Fibroblast of skin of right quadriceps (primary cell): ENCODE measurements around the gene MS4A4A.
A peak's percentile ranks its signal among the peaks of the same experiment; 100 is the strongest.

ENCODE experiments used
- DNase-seq: peaks from one replicate; pipeline ENCODE4 v3.0.0-alpha.2; 2013

Gene MS4A4A

DNA sequence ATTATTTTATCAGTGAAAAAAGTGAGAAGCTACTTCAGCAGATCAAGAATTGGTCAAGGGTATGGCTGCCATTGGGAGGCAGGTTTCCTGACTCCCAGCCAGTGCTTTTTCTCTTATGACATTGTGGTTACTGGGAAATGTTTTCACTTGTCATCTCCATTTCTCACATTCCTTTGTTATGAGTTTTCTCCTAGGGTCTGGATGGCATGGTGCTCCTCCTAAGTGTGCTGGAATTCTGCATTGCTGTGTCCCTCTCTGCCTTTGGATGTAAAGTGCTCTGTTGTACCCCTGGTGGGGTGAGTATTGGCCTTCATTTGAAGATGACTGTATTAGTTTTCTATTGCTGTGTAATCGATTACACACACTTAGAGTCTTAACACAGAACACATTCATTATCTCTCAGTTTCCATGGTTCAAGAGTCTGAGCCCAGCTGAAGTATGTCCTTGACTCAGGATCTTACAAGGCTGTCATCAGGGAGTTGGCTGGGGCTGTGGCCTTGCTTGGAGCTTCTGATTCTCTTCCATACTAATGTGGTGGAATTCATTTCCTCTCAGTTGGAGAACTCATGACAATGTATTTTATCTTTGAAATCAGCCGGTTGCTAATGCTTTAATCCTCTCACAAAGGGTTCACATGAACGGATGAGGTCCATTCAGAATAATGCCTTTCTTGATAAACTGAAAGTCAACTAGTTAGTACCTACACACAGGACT, 25.6 kb downstream of the MS4A4A start:
- no peak for DNase-seq

DNA sequence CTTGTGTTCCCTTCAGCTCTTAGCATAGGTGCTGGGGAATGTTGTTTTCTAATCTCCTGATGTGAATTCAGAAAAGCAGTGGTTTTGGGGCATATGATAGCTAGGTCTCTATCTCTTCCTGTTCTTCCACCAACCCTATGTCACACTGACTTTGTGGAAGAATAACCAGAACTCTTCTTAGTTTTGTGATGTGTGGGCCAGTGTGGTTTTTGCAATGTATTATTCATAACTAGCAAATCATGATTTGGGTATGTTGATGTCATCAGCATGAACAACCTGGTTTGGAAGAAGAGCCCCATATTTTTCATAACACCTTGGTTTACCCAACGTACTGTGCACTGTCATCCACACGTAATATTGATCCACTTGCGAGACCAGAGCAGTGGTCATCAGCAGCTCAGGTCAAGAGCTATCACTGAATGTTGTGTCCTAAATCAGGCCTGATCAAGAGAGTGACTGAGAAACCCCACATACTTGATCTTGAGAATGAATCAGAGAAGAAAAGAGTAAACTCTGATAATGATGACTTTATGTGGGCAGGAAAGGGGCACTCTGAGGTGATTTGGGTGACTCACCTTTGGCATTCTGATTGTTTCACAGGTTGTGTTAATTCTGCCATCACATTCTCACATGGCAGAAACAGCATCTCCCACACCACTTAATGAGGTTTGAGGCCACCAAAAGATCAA, 27.2 kb downstream of the MS4A4A start:
- DNase-seq: no peak

GRCh38 chr11:60310407-60310998, 30.0 kb downstream of the MS4A4A start:
- DNase-seq: no peak

- no peak for DNase-seq
These were observed 34.3 kb downstream of the MS4A4A start for GRCh38 chr11:60314635-60315321.

DNA sequence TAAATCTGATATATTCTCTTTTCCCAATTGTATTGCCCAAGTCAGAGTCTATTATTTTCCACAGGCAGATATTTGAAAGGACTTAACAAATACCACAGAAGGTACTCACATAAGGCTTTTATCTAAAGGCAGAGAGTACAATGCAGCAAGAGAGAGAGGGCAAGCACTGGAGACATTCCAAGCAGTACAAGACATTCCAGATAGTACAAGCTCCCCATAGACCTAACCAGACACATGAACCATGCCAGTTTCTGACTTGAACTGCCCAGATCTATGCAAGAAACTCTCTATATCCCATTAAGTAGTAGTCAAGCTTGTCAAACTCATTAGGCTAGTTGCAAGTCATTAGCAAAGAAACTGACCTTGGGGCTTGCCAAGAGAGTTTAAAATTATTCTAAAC, 35.4 kb downstream of the MS4A4A start:
- no peak for DNase-seq

GRCh38 chr11:60316317-60316716, 35.9 kb downstream of the MS4A4A start:
- no peak for DNase-seq

GRCh38 chr11:60318726-60319125, 38.3 kb downstream of the MS4A4A start:
- DNase-seq: no peak

- no peak for DNase-seq
These were observed 40.6 kb downstream of the MS4A4A start for GRCh38 chr11:60321051-60321450.

GRCh38 chr11:60326955-60327354, 46.5 kb downstream of the MS4A4A start, which contains the start of gene MS4A6E:
TSS of gene MS4A6E (plus strand) at chr11:60327255. CDS start at chr11:60334896, 7,641 bp downstream.
- DNase-seq: no peak

- no peak for DNase-seq
These were observed 48.0 kb downstream of the MS4A4A start for GRCh38 chr11:60328460-60328859.

- DNase-seq: no peak
These were observed 52.4 kb downstream of the MS4A4A start for GRCh38 chr11:60332846-60333245.

GRCh38 chr11:60334005-60334620, 53.6 kb downstream of the MS4A4A start:
- peak; percentile 2 for DNase-seq

DNA sequence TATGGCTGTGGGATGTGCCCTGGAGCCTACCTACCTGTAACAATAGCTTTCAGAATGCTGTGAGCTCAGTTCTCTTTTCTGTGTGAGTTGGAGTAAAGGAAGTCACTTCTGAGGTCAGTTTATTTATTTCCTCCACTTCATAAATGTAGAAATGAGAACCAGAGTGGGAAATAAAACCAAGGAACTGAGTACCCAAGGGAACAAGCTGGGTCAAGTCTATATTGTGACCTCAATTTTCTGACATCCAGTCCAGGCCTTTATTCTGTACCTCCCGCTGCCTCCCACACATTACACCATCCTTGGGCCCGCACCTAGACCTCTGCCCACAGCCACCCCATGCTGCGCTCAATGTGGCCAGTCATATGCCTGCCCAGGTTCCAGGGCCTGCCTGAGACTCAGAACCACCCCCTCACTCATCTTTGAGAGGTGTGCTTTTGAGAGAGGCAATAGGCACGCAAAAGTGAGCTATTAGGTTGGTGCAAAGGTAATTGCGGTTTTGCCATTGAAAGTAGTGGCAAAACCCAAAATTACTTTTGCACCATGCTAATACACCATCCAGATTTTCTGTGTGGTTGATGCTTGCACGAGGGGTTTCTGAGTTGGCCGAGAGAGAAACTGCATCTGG, 56.4 kb downstream of the MS4A4A start:
- DNase-seq: no peak

GRCh38 chr11:60338053-60338452, 57.6 kb downstream of the MS4A4A start:
- no peak for DNase-seq

DNA sequence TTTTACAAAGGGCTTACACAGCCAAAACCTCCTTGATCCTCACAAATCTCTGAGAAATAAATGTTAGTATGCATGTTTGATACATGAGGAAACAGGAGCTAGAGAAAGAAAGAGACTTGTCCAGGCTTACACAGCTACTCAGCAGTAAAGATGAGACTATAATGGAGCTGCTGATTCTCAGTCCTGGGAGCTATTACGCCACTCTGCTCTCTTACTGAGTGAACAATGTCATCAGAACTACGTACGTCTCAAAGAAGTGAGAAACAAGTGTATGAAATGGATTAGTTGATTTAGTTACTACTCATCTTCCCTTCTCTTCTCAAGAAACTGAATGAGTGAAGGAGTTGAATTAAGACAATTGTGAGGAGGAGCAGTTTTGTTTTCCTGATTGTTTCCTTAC, 58.9 kb downstream of the MS4A4A start:
- DNase-seq: no peak

- no peak for DNase-seq
These were observed 62.7 kb downstream of the MS4A4A start for GRCh38 chr11:60343094-60343704.

DNA sequence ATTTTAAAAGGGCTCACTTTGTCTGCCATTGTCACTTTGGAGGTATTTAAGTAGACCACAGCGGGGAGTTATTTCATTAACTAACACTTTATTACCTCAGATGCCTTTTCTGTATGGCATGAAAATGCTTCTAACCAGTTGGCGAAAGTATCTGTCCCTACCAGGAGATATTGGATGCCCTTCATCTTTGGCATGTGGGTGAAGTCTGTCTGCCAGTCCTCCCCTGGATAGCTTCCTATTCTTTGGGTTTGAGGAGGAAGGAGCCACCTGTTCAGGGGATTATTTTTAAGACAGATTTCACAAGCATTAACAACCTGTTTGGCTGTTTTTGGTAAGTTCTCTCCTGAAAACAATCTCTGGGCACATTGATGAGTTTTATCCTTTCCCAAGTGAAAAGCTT, 63.7 kb downstream of the MS4A4A start:
- no peak for DNase-seq

- no peak for DNase-seq
These were observed 65.0 kb downstream of the MS4A4A start for GRCh38 chr11:60345489-60345888.

GRCh38 chr11:60347084-60347797, 66.8 kb downstream of the MS4A4A start:
- DNase-seq: no peak

- no peak for DNase-seq
These were observed 67.7 kb downstream of the MS4A4A start for GRCh38 chr11:60348116-60348515.

- DNase-seq: no peak
These were observed 69.5 kb downstream of the MS4A4A start for GRCh38 chr11:60349990-60350389.
